ENCODE data around the gene ALAS2.

ALAS2 gene

GRCh38 chrX:54961750-54962149 is 69.0 kb downstream of the ALAS2 start:
- FAIRE-seq (no peak), DNase-seq (ENCODE audit: insufficient read length, low spot score) (no peak)
- TF ChIP-seq CTCF (IDR thresholded peaks at IDR 0.05; ENCODE audit: insufficient read depth, missing control alignments): no peak

Data from D721Med (cell line).